Measurements from ENCODE around the gene MATN4. TPM values are rescaled to one million over a fixed set of nuclear protein-coding genes. Genes with fewer than 3 reads are reported as not detected.

The MATN4 gene
- total RNA-seq, 1 experiment from 2014 or later = not detected

DNA sequence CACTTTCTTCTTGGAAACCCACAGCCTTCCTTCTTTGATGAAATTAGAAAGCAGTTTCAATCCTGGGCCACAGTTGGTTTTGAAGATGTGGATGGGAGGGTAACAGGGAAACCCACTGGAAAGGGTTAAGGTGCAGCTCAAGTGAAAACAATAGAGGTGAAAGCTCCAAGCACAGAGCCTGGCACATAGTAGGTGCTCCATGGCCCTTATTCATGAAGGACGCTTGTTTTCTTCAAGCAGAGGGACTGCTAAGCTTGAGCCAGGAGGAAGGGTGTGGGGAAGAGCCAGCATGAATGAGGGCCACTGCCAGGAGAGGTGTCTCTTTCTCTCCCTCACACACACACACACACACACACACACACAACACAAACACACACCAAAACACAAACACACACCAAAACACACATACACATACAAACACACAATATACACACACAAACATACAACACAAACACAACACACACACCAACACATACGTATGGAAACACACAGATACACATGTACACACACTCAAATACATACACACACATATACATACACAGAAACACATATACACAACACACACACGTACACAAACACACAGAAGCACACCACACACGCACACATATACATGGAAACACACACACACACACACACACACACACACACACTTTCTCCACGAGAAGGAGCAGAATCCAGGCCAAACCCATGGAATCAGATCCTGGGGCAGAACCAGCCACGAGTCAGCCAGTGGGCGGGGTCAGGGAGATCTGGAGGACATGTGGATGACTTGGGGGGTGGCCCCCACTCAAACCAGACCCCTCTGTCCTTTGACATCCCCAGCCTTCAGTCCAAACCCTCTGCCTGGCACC is 25.2 kb downstream of the MATN4 start:
- no peak overlapping the region for H3K27ac Mint-ChIP-seq (ENCODE audit: low read depth, unreplicated experiment)
- no peak for TF ChIP-seq CTCF (IDR thresholded peaks at IDR 0.05; ENCODE audit: unreplicated experiment)
- no peaks in the 10 kb centered on the region for H3K27me3 Mint-ChIP-seq (ENCODE audit: insufficient read depth, unreplicated experiment)
- H3K4me1 Mint-ChIP-seq (ENCODE audit: insufficient read depth, unreplicated experiment) = peaks cover 13% of the 10 kb centered on the region
- ChIA-PET POLR2A (interaction anchor here (0.6 kb wide), 2 partner anchors 138 to 144 kb away, joined by 3 read pairs; no protein-coding TSS in a partner anchor), CTCF (interaction anchor here (0.5 to 6.2 kb wide), 8 partner anchors 10 to 530 kb away, joined by 3 to 59 read pairs (median 4); partner anchors contain the start of gene UBE2C)
- H3K36me3 Mint-ChIP-seq (ENCODE audit: insufficient read depth, unreplicated experiment) = no peaks in the 10 kb centered on the region
- no TSS peak for BruUV-seq (replicated peaks)
- no peaks in the 10 kb centered on the region for H3K9me3 Mint-ChIP-seq (ENCODE audit: unreplicated experiment)
- no peak overlapping the region for H3K4me3 Mint-ChIP-seq (ENCODE audit: unreplicated experiment)
- intact Hi-C loops (cut with micrococcal nuclease) = no loop called here
- DNase-seq (ENCODE audit: unreplicated experiment) = no peak

DNA sequence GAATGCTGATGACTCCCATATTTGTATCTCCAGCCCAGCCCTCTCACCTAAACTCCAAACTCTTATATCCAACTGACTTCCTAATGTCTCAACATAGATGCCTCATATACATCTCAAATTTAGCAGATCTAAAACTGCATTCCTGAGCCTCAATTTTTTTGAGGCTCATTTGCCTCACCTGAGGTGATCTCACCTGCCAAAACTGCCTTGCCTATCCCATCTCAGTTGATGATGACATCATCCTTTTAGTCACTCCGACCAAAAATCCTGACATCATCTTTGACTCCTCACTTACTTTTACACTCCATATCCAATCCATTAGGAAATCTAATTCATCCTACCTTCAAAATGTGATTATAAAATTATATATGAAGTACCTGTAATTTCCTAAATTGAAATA is 28.1 kb downstream of the MATN4 start:
- Mint-ChIP-seq H3K27ac (ENCODE audit: low read depth, unreplicated experiment) (no peak overlapping the region), H3K27me3 (ENCODE audit: insufficient read depth, unreplicated experiment) (no peaks in the 10 kb centered on the region), H3K4me1 (ENCODE audit: insufficient read depth, unreplicated experiment) (peaks cover 13% of the 10 kb centered on the region), H3K36me3 (ENCODE audit: insufficient read depth, unreplicated experiment) (no peaks in the 10 kb centered on the region), H3K4me3 (ENCODE audit: unreplicated experiment) (no peak overlapping the region), H3K9me3 (ENCODE audit: unreplicated experiment) (no peaks in the 10 kb centered on the region)
- ChIA-PET POLR2A (interaction anchor here (0.9 to 2.2 kb wide), 2 partner anchors 11 to 27 kb away, joined by 4 to 7 read pairs; no protein-coding TSS in a partner anchor), CTCF (interaction anchor here (1.1 to 6.2 kb wide), 4 partner anchors 13 to 142 kb away, joined by 3 to 59 read pairs (median 4); no protein-coding TSS in a partner anchor)
- no peak for TF ChIP-seq CTCF (IDR thresholded peaks at IDR 0.05; ENCODE audit: unreplicated experiment)
- no peak for DNase-seq (ENCODE audit: unreplicated experiment)
- intact Hi-C loops (cut with micrococcal nuclease) = no loop called here
- BruUV-seq (replicated peaks) = no TSS peak

- no peak for TF ChIP-seq CTCF (IDR thresholded peaks at IDR 0.05; ENCODE audit: unreplicated experiment)
- no peaks in the 10 kb centered on the region for H3K4me1 Mint-ChIP-seq (ENCODE audit: insufficient read depth, unreplicated experiment)
- no peaks in the 10 kb centered on the region for H3K27me3 Mint-ChIP-seq (ENCODE audit: insufficient read depth, unreplicated experiment)
- ChIA-PET POLR2A (interaction anchor here (0.6 kb wide), 1 partner anchor 147 kb away, joined by 3 read pairs; no protein-coding TSS in a partner anchor), CTCF (interaction anchor here (5.3 kb wide), 1 partner anchor 17 kb away, joined by 64 read pairs; no protein-coding TSS in a partner anchor)
- no peak overlapping the region for H3K27ac Mint-ChIP-seq (ENCODE audit: low read depth, unreplicated experiment)
- no TSS peak for BruUV-seq (replicated peaks)
- DNase-seq (ENCODE audit: unreplicated experiment) = no peak
- no peak overlapping the region for H3K4me3 Mint-ChIP-seq (ENCODE audit: unreplicated experiment)
- intact Hi-C loops (cut with micrococcal nuclease) = no loop called here
- H3K9me3 Mint-ChIP-seq (ENCODE audit: unreplicated experiment) = no peaks in the 10 kb centered on the region
- H3K36me3 Mint-ChIP-seq (ENCODE audit: insufficient read depth, unreplicated experiment) = no peaks in the 10 kb centered on the region
Observed at GRCh38 chr20:45275338-45275737, 32.8 kb downstream of the MATN4 start.

- no peaks in the 10 kb centered on the region for H3K27me3 Mint-ChIP-seq (ENCODE audit: insufficient read depth, unreplicated experiment)
- no peaks in the 10 kb centered on the region for H3K36me3 Mint-ChIP-seq (ENCODE audit: insufficient read depth, unreplicated experiment)
- no peak for TF ChIP-seq CTCF (IDR thresholded peaks at IDR 0.05; ENCODE audit: unreplicated experiment)
- peaks cover 7% of the 10 kb centered on the region for H3K4me1 Mint-ChIP-seq (ENCODE audit: insufficient read depth, unreplicated experiment)
- no peak for DNase-seq (ENCODE audit: unreplicated experiment)
- H3K4me3 Mint-ChIP-seq (ENCODE audit: unreplicated experiment) = no peak overlapping the region
- ChIA-PET POLR2A (interaction anchor here (0.9 to 2.7 kb wide), 4 partner anchors 10 to 24 kb away, joined by 3 to 11 read pairs (median 4); partner anchors contain the start of gene SLPI), CTCF (interaction anchor here (0.6 to 3.6 kb wide), 6 partner anchors 15 to 474 kb away, joined by 3 to 19 read pairs (median 4); partner anchors contain the start of gene SLPI)
- no TSS peak for BruUV-seq (replicated peaks)
- peaks cover 7% of the 10 kb centered on the region for H3K9me3 Mint-ChIP-seq (ENCODE audit: unreplicated experiment)
- intact Hi-C loops (cut with micrococcal nuclease) = no loop called here
- no peak overlapping the region for H3K27ac Mint-ChIP-seq (ENCODE audit: low read depth, unreplicated experiment)
Observed at GRCh38 chr20:45269754-45270270, 38.3 kb downstream of the MATN4 start.
